ENCODE data around the gene GZMH. TPM values are rescaled to one million over a fixed set of nuclear protein-coding genes. Genes with fewer than 3 reads are reported as not detected.

GZMH gene
- total RNA-seq, 1 donor from 2014 or later: 7.5 TPM

- intact Hi-C loops (cut with DNase I): no loop called here
- H3K27me3 ChIP-seq (ENCODE audit: low read depth): no peaks in the 10 kb centered on the region
- ATAC-seq (no peak), DNase-seq (no peak)
- TF ChIP-seq CTCF (IDR thresholded peaks at IDR 0.05): no peak
- H3K4me3 ChIP-seq: no peak overlapping the region
- no peaks in the 10 kb centered on the region for H3K9me3 ChIP-seq
- H3K36me3 ChIP-seq: no peaks in the 10 kb centered on the region
- H3K4me1 ChIP-seq: no peaks in the 10 kb centered on the region
- H3K27ac ChIP-seq: no peak overlapping the region
Observed at GRCh38 chr14:24629521-24629920, 20.0 kb upstream of the GZMH start.

GRCh38 chr14:24613747-24614146, 4.3 kb upstream of the GZMH start:
- DNase-seq (no peak), ATAC-seq (no peak)
- intact Hi-C loops (cut with DNase I): no loop called here
- Histone ChIP-seq H3K9me3 (no peaks in the 10 kb centered on the region), H3K4me3 (no peak overlapping the region), H3K27ac (no peak overlapping the region), H3K36me3 (no peaks in the 10 kb centered on the region), H3K4me1 (no peaks in the 10 kb centered on the region), H3K27me3 (ENCODE audit: low read depth) (no peaks in the 10 kb centered on the region)
- TF ChIP-seq CTCF (IDR thresholded peaks at IDR 0.05): no peak

GRCh38 chr14:24613241-24613640, 3.8 kb upstream of the GZMH start:
- DNase-seq (no peak), ATAC-seq (no peak)

GRCh38 chr14:24612196-24612595, 2.7 kb upstream of the GZMH start:
- no peak overlapping the region for H3K27ac ChIP-seq

More at GRCh38 chr14:24613241-24613640, 3.8 kb upstream of the GZMH start:
- no peak for TF ChIP-seq CTCF (IDR thresholded peaks at IDR 0.05)
- Histone ChIP-seq H3K27me3 (ENCODE audit: low read depth) (no peaks in the 10 kb centered on the region), H3K36me3 (no peaks in the 10 kb centered on the region), H3K4me3 (no peak overlapping the region), H3K27ac (no peak overlapping the region), H3K4me1 (no peaks in the 10 kb centered on the region), H3K9me3 (no peaks in the 10 kb centered on the region)
- intact Hi-C loops (cut with DNase I): no loop called here

GRCh38 chr14:24607635-24608514, 1.6 kb downstream of the GZMH start:
- Histone ChIP-seq H3K27me3 (ENCODE audit: low read depth) (no peaks in the 10 kb centered on the region), H3K4me1 (no peaks in the 10 kb centered on the region), H3K36me3 (no peaks in the 10 kb centered on the region), H3K4me3 (no peak overlapping the region), H3K27ac (no peak overlapping the region), H3K9me3 (no peaks in the 10 kb centered on the region)
- DNase-seq: no peak
- intact Hi-C loops (cut with DNase I): no loop called here
- no peak for TF ChIP-seq CTCF (IDR thresholded peaks at IDR 0.05)
- ATAC-seq: peak in 1 of 2 donors; percentile 29

More at GRCh38 chr14:24612196-24612595, 2.7 kb upstream of the GZMH start:
- Histone ChIP-seq H3K27me3 (ENCODE audit: low read depth) (no peaks in the 10 kb centered on the region), H3K9me3 (no peaks in the 10 kb centered on the region), H3K36me3 (no peaks in the 10 kb centered on the region), H3K4me1 (no peaks in the 10 kb centered on the region), H3K4me3 (no peak overlapping the region)
- intact Hi-C loops (cut with DNase I): no loop called here
- ATAC-seq (no peak), DNase-seq (no peak)
- TF ChIP-seq CTCF (IDR thresholded peaks at IDR 0.05): no peak
